Fibroblast of the aortic adventitia (primary cell): ENCODE data around the gene ZNF580. TPM values are rescaled to one million over a fixed set of nuclear protein-coding genes. Genes with fewer than 3 reads are reported as not detected.

Experiments used
- DNase-seq: peaks from one replicate; pipeline ENCODE4 v3.0.0-alpha.2; 2010; ENCODE audit warnings: low read depth
- H3K4me3 ChIP-seq: 2 replicates; pipeline ENCODE4 v1.5.1; 2011; ENCODE audit warnings: low read depth, mild to moderate bottlenecking, control low read depth, low read length, moderate library complexity
- total RNA-seq: library from RNA; depleted of rRNA; stranded (reverse); fragments of >200 nt; gene quantifications from 2 replicates; pipeline ENCODE4 v1.2.3, GENCODE V29; 2012; ENCODE audit warnings: low replicate concordance
- TF ChIP-seq, protein P1 (sequence below): IDR thresholded peaks from 2 replicates; pipeline ENCODE4 v1.5.1; 2011; ENCODE audit warnings: mild to moderate bottlenecking, low read length, control low read depth, inconsistent platforms; ENCODE audit not compliant: insufficient read depth

ZNF580 gene
- total RNA-seq, 1 donor = 6.3 TPM

DNA sequence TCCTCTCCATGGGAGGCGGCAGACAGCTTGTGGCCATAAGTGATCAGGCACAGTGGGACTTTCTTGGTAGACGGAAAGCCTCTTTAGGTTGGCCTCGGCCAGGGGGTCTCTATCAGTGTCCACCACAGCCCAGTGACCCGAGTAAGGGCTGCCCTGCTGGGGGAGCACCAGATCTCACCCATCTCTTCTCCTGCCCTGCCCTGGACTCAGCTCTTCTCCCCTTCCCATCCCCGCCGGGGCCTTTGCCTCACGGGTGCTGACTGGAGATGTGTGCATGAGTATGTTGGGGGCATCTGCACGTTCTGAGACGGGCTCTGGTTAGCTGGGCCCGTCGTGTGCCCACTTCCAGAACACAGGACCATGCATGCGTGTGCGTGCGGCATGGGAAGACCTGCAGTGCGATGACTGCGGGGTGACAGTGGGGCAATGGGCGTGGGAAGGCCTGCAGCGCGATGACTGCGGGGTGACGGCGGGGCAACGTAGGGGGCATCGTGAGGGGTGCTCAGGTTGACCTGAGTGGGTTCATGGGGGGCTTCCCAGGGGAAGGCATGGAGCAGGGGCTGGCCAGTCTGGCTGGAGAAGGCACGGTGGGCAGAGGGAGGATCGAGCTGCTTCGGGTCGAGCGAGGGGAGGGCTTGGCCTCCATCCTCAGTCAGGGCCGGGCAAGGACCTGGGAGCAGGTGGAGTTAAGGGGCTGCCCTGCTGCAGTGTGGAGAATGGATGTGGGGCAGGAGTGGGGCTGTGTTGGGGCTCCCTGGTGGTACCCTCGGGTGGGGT lies 50.2 kb downstream of the ZNF580 start:
- DNase-seq = no peak
- H3K4me3 ChIP-seq = no peak overlapping the region
- TF ChIP-seq, protein P1, sequence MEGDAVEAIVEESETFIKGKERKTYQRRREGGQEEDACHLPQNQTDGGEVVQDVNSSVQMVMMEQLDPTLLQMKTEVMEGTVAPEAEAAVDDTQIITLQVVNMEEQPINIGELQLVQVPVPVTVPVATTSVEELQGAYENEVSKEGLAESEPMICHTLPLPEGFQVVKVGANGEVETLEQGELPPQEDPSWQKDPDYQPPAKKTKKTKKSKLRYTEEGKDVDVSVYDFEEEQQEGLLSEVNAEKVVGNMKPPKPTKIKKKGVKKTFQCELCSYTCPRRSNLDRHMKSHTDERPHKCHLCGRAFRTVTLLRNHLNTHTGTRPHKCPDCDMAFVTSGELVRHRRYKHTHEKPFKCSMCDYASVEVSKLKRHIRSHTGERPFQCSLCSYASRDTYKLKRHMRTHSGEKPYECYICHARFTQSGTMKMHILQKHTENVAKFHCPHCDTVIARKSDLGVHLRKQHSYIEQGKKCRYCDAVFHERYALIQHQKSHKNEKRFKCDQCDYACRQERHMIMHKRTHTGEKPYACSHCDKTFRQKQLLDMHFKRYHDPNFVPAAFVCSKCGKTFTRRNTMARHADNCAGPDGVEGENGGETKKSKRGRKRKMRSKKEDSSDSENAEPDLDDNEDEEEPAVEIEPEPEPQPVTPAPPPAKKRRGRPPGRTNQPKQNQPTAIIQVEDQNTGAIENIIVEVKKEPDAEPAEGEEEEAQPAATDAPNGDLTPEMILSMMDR = no peak

DNA sequence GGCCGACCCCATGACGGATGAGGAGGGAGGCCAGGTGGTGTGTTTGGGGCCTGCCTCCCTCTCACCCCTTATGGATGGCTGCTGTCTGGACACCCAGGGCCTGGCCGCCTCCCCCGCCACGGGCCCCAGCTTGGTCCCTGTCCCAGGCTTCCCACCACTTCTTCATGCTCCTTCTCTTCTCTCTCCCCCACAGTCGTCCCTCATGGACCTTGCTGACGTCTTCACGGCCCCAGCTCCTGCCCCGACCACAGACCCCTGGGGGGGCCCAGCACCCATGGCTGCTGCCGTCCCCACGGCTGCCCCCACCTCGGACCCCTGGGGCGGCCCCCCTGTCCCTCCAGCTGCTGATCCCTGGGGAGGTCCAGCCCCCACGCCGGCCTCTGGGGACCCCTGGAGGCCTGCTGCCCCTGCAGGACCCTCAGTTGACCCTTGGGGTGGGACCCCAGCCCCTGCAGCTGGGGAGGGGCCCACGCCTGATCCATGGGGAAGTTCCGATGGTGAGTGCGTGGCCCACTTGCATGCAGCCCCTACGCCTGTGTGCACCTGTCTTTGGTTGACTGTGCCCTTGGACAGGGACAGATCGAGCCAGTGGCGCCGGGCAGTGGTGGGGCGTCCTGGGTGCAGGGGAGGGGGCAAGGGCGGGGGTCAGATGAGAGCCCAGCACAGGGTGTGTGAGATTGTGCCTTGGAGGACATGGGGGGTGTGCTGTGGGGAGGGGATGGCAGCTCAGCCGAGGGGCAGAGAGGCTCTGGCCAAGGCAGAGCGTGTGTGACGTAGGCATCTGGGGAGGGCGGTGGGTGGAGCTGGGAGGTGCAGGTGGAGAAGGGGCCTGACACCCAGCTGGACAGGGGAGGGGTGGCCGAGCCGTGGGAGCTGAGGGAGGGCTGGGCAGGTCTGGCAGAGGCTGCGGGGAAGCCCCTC lies 51.0 kb downstream of the ZNF580 start:
- H3K4me3 ChIP-seq = no peak overlapping the region
- no peak for DNase-seq
- TF ChIP-seq, protein P1 = no peak

DNA sequence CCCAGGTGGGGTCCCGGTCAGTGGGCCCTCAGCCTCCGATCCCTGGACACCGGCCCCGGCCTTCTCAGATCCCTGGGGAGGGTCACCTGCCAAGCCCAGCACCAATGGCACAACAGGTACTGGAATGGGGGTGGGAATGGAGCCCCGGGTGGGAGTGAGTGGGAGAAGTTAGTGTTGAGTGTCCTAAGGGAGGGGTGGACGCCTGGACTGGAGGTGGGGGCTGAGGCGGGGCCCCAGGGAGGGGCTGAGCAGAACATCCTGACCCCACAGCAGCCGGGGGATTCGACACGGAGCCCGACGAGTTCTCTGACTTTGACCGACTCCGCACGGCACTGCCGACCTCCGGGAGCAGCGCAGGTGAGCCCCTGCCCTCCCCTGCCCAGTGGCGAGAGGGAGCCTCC lies 51.9 kb downstream of the ZNF580 start:
- no peak for DNase-seq
- H3K4me3 ChIP-seq = no peak overlapping the region
- TF ChIP-seq, protein P1 = no peak

Other genes with a start within 250 kb of the ZNF580 start
- 22.6 and 65.4 TPM in 2 replicates for gene UBE2S, start 233.2 kb upstream of the ZNF580 start, total RNA-seq
- gene SHISA7, start 197.7 kb upstream of the ZNF580 start, total RNA-seq = not detected in 2 replicates
- gene ISOC2, start 179.4 kb upstream of the ZNF580 start, total RNA-seq = 24.4 and 41.3 TPM in 2 replicates
- gene C19orf85, start 176.3 kb upstream of the ZNF580 start, total RNA-seq = not detected in 2 replicates
- gene ZNF628, start 164.4 kb upstream of the ZNF580 start, total RNA-seq = 0.33 and 3.8 TPM in 2 replicates
- 8.3 and 17.5 TPM in 2 replicates for gene NAT14, start 155.8 kb upstream of the ZNF580 start, total RNA-seq
- 10.7 and 18.7 TPM in 2 replicates for gene SSC5D, start 152.6 kb upstream of the ZNF580 start, total RNA-seq
- not detected in 2 replicates for gene SBK2, start 103.9 kb upstream of the ZNF580 start, total RNA-seq
- gene SBK3, start 95.5 kb upstream of the ZNF580 start, total RNA-seq = 0.25 TPM in 1 of 2 replicates, not detected in the other
- gene ZNF579, start 60.2 kb upstream of the ZNF580 start, total RNA-seq = 4.4 and 7.9 TPM in 2 replicates
- 3.5 and 4.7 TPM in 2 replicates for gene FIZ1, start 41.5 kb upstream of the ZNF580 start, total RNA-seq
- 1.7 and 10.8 TPM in 2 replicates for gene ZNF524, start 40.7 kb upstream of the ZNF580 start, total RNA-seq
- gene ZNF865, start 35.4 kb upstream of the ZNF580 start, total RNA-seq = 0.08 and 1.5 TPM in 2 replicates
- gene ZNF784, start 16.4 kb upstream of the ZNF580 start, total RNA-seq = 2.8 and 4.8 TPM in 2 replicates
- 13.9 and 41.5 TPM in 2 replicates for gene ZNF581, start 2.6 kb downstream of the ZNF580 start, total RNA-seq
- 8.5 and 16.0 TPM in 2 replicates for gene CCDC106, start 7.2 kb downstream of the ZNF580 start, total RNA-seq
- 69.5 and 71.4 TPM in 2 replicates for gene U2AF2, start 14.0 kb downstream of the ZNF580 start, total RNA-seq
- gene EPN1, start 34.2 kb downstream of the ZNF580 start, total RNA-seq = 60.6 and 73.8 TPM in 2 replicates
- not detected in 2 replicates for gene NLRP9, start 97.4 kb downstream of the ZNF580 start, total RNA-seq
- gene RFPL4A, start 118.1 kb downstream of the ZNF580 start, total RNA-seq = not detected in 2 replicates
- gene RFPL4AL1, start 128.1 kb downstream of the ZNF580 start, total RNA-seq = not detected in 2 replicates
- not detected in 2 replicates for gene NLRP11, start 191.0 kb downstream of the ZNF580 start, total RNA-seq
- gene NLRP4, start 195.5 kb downstream of the ZNF580 start, total RNA-seq = not detected in 2 replicates